WTC11 (cell line): ENCODE data around the gene PTCH1. TPM values are rescaled to one million over a fixed set of nuclear protein-coding genes. Genes with fewer than 3 reads are reported as not detected.

Experiments used
- ATAC-seq: fragments of 200-7000 bp; cut with Tn5 transposase; 2 replicates; pipeline ENCODE4 v1.10.0; 2021; ENCODE audit warnings: mild to moderate bottlenecking, moderate library complexity
- CTCF ChIA-PET: fragments of 300-600 bp; sonication (Branson Sonifier 250); formaldehyde crosslinking; loops from one replicate; lab custom pipeline; 2021; ENCODE audit warnings: antibody characterized with exemption; lab: Charles Lee
- POLR2A ChIA-PET: fragments of 350-600 bp; sonication (Branson Sonifier 250); formaldehyde crosslinking; loops from one replicate; lab custom pipeline; 2021; ENCODE audit warnings: antibody characterized with exemption; lab: Charles Lee
- DNase-seq: peaks from one replicate; pipeline ENCODE4 v3.0.0; 2021; ENCODE audit warnings: low spot score
- H3K27ac Mint-ChIP-seq: 2 replicates; pipeline ENCODE4 v1.8.0; 2021; ENCODE audit warnings: mixed read lengths
- H3K27me3 Mint-ChIP-seq: 2 replicates; pipeline ENCODE4 v1.8.0; 2021; ENCODE audit warnings: low read depth, mild to moderate bottlenecking, moderate library complexity, mixed read lengths
- H3K36me3 Mint-ChIP-seq: 2 replicates; pipeline ENCODE4 v1.8.0; 2021; ENCODE audit warnings: mixed read lengths
- H3K4me1 Mint-ChIP-seq: 2 replicates; pipeline ENCODE4 v1.8.0; 2022; ENCODE audit warnings: mixed read lengths
- H3K4me3 Mint-ChIP-seq: 2 replicates; pipeline ENCODE4 v1.8.0; 2021; ENCODE audit warnings: mild to moderate bottlenecking, moderate library complexity, mixed read lengths
- H3K9me3 Mint-ChIP-seq: 2 replicates; pipeline ENCODE4 v1.8.0; 2021; ENCODE audit warnings: mixed read lengths
- FOXJ3 ChIP-seq: sonication (generic); formaldehyde crosslinking; IDR thresholded peaks from 2 replicates; pipeline ENCODE4 v1.9.0; 2021; ENCODE audit warnings: missing genetic modification reagents, mild to moderate bottlenecking, borderline replicate concordance
- FOXP4 ChIP-seq: sonication (generic); formaldehyde crosslinking; IDR thresholded peaks from 2 replicates; pipeline ENCODE4 v1.8.0; 2022; ENCODE audit warnings: mild to moderate bottlenecking, missing genetic modification reagents
- HMGA2 ChIP-seq: fragments of 250-450 bp; sonication (Bioruptor Pico); IDR thresholded peaks from 2 replicates; pipeline ENCODE4 v1.4.0; 2021; ENCODE audit warnings: mild to moderate bottlenecking, moderate library complexity
- NFATC4 ChIP-seq: fragments of 250-450 bp; sonication (Bioruptor Pico); IDR thresholded peaks from 2 replicates; pipeline ENCODE4 v1.9.0; 2021; ENCODE audit warnings: mild to moderate bottlenecking
- OVOL2 ChIP-seq: fragments of 250-450 bp; sonication (Bioruptor Pico); IDR thresholded peaks from 2 replicates; pipeline ENCODE4 v1.9.0; 2021; ENCODE audit warnings: mild to moderate bottlenecking, borderline replicate concordance
- RELA ChIP-seq: sonication (generic); formaldehyde crosslinking; IDR thresholded peaks from 2 replicates; pipeline ENCODE4 v1.8.1; 2022; ENCODE audit warnings: missing genetic modification reagents, mild to moderate bottlenecking, borderline replicate concordance
- SMAD4 ChIP-seq: sonication (generic); formaldehyde crosslinking; IDR thresholded peaks from 2 replicates; pipeline ENCODE4 v1.8.0; 2022; ENCODE audit warnings: mild to moderate bottlenecking, missing genetic modification reagents
- TCF7 ChIP-seq: sonication (generic); formaldehyde crosslinking; IDR thresholded peaks from 2 replicates; pipeline ENCODE4 v1.8.0; 2022; ENCODE audit warnings: mild to moderate bottlenecking, low read depth, missing genetic modification reagents, moderate library complexity
- TEAD1 ChIP-seq: sonication (generic); formaldehyde crosslinking; IDR thresholded peaks from 2 replicates; pipeline ENCODE4 v1.8.0; 2022; ENCODE audit warnings: mild to moderate bottlenecking, missing genetic modification reagents
- ZNF121 ChIP-seq: sonication (generic); formaldehyde crosslinking; IDR thresholded peaks from 2 replicates; pipeline ENCODE4 v1.8.0; 2023; ENCODE audit warnings: missing genetic modification reagents
- ZNF416 ChIP-seq: fragments of 250-450 bp; sonication (Bioruptor Pico); IDR thresholded peaks from 2 replicates; pipeline ENCODE4 v1.9.0; 2021; ENCODE audit warnings: mild to moderate bottlenecking, inconsistent platforms
- ZNF671 ChIP-seq: fragments of 250-450 bp; sonication (Bioruptor Pico); IDR thresholded peaks from 2 replicates; pipeline ENCODE4 v1.8.0; 2021; ENCODE audit warnings: mild to moderate bottlenecking
- total RNA-seq: library from RNA; stranded (reverse); gene quantifications from 3 replicates; pipeline ENCODE4 v1.2.3, GENCODE V29; 2021
- TF ChIP-seq, protein P1 (sequence below): fragments of 250-450 bp; sonication (Bioruptor Pico); IDR thresholded peaks from 2 replicates; pipeline ENCODE4 v1.9.0; 2021; ENCODE audit warnings: mild to moderate bottlenecking, borderline replicate concordance
- TF ChIP-seq, protein P2 (sequence below): fragments of 200-600 bp; IDR thresholded peaks from 2 replicates; pipeline ENCODE4 v1.8.0; 2022; ENCODE audit warnings: antibody characterized with exemption
- TF ChIP-seq, protein P3 (sequence below): sonication (generic); formaldehyde crosslinking; IDR thresholded peaks from 2 replicates; pipeline ENCODE4 v1.8.0; 2022; ENCODE audit warnings: mild to moderate bottlenecking, missing genetic modification reagents
- TF ChIP-seq, protein P4 (sequence below): sonication (generic); formaldehyde crosslinking; IDR thresholded peaks from 2 replicates; pipeline ENCODE4 v1.8.1; 2022; ENCODE audit warnings: mild to moderate bottlenecking, missing genetic modification reagents, moderate library complexity, borderline replicate concordance
- TF ChIP-seq, protein P5 (sequence below): sonication (generic); formaldehyde crosslinking; IDR thresholded peaks from 2 replicates; pipeline ENCODE4 v1.8.1; 2022; ENCODE audit warnings: low read depth, missing genetic modification reagents, borderline replicate concordance
- TF ChIP-seq, protein P6 (sequence below): sonication (generic); formaldehyde crosslinking; IDR thresholded peaks from 2 replicates; pipeline ENCODE4 v1.8.1; 2022; ENCODE audit warnings: missing genetic modification reagents, borderline replicate concordance
- TF ChIP-seq, protein P7 (sequence below): sonication (generic); formaldehyde crosslinking; IDR thresholded peaks from 2 replicates; pipeline ENCODE4 v1.8.1; 2023; ENCODE audit warnings: mild to moderate bottlenecking, missing genetic modification reagents

Gene PTCH1
- total RNA-seq, 1 experiment from 2014 or later, result 38.0 TPM

- TF ChIP-seq, protein P1, sequence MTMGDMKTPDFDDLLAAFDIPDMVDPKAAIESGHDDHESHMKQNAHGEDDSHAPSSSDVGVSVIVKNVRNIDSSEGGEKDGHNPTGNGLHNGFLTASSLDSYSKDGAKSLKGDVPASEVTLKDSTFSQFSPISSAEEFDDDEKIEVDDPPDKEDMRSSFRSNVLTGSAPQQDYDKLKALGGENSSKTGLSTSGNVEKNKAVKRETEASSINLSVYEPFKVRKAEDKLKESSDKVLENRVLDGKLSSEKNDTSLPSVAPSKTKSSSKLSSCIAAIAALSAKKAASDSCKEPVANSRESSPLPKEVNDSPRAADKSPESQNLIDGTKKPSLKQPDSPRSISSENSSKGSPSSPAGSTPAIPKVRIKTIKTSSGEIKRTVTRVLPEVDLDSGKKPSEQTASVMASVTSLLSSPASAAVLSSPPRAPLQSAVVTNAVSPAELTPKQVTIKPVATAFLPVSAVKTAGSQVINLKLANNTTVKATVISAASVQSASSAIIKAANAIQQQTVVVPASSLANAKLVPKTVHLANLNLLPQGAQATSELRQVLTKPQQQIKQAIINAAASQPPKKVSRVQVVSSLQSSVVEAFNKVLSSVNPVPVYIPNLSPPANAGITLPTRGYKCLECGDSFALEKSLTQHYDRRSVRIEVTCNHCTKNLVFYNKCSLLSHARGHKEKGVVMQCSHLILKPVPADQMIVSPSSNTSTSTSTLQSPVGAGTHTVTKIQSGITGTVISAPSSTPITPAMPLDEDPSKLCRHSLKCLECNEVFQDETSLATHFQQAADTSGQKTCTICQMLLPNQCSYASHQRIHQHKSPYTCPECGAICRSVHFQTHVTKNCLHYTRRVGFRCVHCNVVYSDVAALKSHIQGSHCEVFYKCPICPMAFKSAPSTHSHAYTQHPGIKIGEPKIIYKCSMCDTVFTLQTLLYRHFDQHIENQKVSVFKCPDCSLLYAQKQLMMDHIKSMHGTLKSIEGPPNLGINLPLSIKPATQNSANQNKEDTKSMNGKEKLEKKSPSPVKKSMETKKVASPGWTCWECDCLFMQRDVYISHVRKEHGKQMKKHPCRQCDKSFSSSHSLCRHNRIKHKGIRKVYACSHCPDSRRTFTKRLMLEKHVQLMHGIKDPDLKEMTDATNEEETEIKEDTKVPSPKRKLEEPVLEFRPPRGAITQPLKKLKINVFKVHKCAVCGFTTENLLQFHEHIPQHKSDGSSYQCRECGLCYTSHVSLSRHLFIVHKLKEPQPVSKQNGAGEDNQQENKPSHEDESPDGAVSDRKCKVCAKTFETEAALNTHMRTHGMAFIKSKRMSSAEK (CRISPR knock-in tag), result no peak
- TF ChIP-seq FOXJ3 (CRISPR knock-in tag) (no peak), RELA (no peak)
These were observed 45.1 kb upstream of the PTCH1 start (continued) for GRCh38 chr9:95561913-95562312.

DNA sequence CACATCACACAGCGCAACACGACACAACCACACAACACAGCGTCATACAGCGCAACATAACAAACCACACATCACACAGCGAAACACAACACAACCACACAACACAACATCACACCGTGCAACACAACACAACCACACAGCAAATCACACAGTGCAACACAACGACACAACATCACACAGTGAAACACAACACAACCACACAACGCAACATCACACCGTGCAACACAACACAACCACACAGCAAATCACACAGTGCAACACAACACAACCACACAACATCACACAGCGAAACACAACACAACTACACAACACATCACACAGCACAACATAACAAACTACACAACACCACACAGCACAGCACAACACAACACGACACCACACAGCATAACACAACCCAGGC lies 40.4 kb upstream of the PTCH1 start:
- no peak for ATAC-seq
- Mint-ChIP-seq H3K27me3 (peaks cover 53% of the 10 kb centered on the region), H3K36me3 (no peaks in the 10 kb centered on the region), H3K9me3 (peaks cover 5% of the 10 kb centered on the region), H3K4me1 (peaks cover 17% of the 10 kb centered on the region), H3K27ac (no peak overlapping the region), H3K4me3 (no peak overlapping the region)
- TF ChIP-seq HMGA2 (CRISPR knock-in tag) (no peak), FOXP4 (CRISPR knock-in tag) (0 out of 2 replicates have a peak, but pooled peaks have one; percentile 15), ZNF121 (CRISPR knock-in tag) (peak; percentile 7; the same call in 1 of the 2 replicates)
- no peak for DNase-seq
- ChIA-PET POLR2A (no interaction called here), CTCF (interaction anchor here (2.2 kb wide), 1 partner anchor 179 kb away, joined by 8 read pairs; no protein-coding TSS in a partner anchor)

DNA sequence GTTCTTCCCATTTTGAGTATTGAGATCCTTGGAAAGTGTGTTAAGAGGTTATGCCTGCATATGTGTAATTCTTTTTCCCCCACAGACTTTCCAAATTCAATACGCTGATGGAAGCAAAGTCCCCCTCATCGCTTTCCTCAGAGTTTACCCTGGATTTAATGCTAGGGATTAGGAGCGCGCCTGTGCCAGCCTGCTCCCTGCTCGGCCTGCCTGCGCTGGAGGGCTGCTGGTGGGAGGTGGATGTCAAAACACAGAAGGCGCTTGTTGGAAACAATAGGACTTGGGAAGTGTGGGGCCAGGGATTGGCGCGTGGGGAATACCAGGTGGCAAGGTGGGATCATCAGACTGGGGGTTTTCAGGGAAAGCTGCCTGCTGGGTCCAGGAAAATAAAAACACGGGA lies 39.8 kb upstream of the PTCH1 start:
- peaks cover 5% of the 10 kb centered on the region for H3K9me3 Mint-ChIP-seq
- TF ChIP-seq, protein P2, sequence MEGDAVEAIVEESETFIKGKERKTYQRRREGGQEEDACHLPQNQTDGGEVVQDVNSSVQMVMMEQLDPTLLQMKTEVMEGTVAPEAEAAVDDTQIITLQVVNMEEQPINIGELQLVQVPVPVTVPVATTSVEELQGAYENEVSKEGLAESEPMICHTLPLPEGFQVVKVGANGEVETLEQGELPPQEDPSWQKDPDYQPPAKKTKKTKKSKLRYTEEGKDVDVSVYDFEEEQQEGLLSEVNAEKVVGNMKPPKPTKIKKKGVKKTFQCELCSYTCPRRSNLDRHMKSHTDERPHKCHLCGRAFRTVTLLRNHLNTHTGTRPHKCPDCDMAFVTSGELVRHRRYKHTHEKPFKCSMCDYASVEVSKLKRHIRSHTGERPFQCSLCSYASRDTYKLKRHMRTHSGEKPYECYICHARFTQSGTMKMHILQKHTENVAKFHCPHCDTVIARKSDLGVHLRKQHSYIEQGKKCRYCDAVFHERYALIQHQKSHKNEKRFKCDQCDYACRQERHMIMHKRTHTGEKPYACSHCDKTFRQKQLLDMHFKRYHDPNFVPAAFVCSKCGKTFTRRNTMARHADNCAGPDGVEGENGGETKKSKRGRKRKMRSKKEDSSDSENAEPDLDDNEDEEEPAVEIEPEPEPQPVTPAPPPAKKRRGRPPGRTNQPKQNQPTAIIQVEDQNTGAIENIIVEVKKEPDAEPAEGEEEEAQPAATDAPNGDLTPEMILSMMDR, result no peak
- TF ChIP-seq OVOL2 (CRISPR knock-in tag) (no peak), SMAD4 (CRISPR knock-in tag) (no peak), HMGA2 (CRISPR knock-in tag) (no peak), ZNF416 (CRISPR knock-in tag) (no peak), TEAD1 (CRISPR knock-in tag) (no peak), TCF7 (CRISPR knock-in tag) (no peak), ZNF671 (CRISPR knock-in tag) (no peak), NFATC4 (CRISPR knock-in tag) (no peak)
- TF ChIP-seq, protein P3, sequence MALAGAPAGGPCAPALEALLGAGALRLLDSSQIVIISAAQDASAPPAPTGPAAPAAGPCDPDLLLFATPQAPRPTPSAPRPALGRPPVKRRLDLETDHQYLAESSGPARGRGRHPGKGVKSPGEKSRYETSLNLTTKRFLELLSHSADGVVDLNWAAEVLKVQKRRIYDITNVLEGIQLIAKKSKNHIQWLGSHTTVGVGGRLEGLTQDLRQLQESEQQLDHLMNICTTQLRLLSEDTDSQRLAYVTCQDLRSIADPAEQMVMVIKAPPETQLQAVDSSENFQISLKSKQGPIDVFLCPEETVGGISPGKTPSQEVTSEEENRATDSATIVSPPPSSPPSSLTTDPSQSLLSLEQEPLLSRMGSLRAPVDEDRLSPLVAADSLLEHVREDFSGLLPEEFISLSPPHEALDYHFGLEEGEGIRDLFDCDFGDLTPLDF (CRISPR knock-in tag), result no peak
- TF ChIP-seq, protein P4, sequence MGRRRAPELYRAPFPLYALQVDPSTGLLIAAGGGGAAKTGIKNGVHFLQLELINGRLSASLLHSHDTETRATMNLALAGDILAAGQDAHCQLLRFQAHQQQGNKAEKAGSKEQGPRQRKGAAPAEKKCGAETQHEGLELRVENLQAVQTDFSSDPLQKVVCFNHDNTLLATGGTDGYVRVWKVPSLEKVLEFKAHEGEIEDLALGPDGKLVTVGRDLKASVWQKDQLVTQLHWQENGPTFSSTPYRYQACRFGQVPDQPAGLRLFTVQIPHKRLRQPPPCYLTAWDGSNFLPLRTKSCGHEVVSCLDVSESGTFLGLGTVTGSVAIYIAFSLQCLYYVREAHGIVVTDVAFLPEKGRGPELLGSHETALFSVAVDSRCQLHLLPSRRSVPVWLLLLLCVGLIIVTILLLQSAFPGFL, result no peak
- TF ChIP-seq, protein P5, sequence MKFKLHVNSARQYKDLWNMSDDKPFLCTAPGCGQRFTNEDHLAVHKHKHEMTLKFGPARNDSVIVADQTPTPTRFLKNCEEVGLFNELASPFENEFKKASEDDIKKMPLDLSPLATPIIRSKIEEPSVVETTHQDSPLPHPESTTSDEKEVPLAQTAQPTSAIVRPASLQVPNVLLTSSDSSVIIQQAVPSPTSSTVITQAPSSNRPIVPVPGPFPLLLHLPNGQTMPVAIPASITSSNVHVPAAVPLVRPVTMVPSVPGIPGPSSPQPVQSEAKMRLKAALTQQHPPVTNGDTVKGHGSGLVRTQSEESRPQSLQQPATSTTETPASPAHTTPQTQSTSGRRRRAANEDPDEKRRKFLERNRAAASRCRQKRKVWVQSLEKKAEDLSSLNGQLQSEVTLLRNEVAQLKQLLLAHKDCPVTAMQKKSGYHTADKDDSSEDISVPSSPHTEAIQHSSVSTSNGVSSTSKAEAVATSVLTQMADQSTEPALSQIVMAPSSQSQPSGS (CRISPR knock-in tag), result no peak
- TF ChIP-seq, protein P6, sequence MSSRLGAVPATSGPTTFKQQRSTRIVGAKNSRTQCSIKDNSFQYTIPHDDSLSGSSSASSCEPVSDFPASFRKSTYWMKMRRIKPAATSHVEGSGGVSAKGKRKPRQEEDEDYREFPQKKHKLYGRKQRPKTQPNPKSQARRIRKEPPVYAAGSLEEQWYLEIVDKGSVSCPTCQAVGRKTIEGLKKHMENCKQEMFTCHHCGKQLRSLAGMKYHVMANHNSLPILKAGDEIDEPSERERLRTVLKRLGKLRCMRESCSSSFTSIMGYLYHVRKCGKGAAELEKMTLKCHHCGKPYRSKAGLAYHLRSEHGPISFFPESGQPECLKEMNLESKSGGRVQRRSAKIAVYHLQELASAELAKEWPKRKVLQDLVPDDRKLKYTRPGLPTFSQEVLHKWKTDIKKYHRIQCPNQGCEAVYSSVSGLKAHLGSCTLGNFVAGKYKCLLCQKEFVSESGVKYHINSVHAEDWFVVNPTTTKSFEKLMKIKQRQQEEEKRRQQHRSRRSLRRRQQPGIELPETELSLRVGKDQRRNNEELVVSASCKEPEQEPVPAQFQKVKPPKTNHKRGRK (CRISPR knock-in tag), result no peak
- TF ChIP-seq, protein P7, sequence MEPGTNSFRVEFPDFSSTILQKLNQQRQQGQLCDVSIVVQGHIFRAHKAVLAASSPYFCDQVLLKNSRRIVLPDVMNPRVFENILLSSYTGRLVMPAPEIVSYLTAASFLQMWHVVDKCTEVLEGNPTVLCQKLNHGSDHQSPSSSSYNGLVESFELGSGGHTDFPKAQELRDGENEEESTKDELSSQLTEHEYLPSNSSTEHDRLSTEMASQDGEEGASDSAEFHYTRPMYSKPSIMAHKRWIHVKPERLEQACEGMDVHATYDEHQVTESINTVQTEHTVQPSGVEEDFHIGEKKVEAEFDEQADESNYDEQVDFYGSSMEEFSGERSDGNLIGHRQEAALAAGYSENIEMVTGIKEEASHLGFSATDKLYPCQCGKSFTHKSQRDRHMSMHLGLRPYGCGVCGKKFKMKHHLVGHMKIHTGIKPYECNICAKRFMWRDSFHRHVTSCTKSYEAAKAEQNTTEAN, result no peak

More for the DNA sequence above, 39.8 kb upstream of the PTCH1 start:
- no peak for DNase-seq
- no peak for ATAC-seq
- Mint-ChIP-seq H3K36me3 (no peaks in the 10 kb centered on the region), H3K4me3 (no peak overlapping the region), H3K27ac (no peak overlapping the region), H3K27me3 (peaks cover 60% of the 10 kb centered on the region), H3K4me1 (peaks cover 17% of the 10 kb centered on the region)
- CTCF ChIA-PET, result no interaction called here
- POLR2A ChIA-PET, result no interaction called here
